ENCODE data around the gene PRPF6. TPM values are rescaled to one million over a fixed set of nuclear protein-coding genes. Genes with fewer than 3 reads are reported as not detected.

PRPF6 gene
- total RNA-seq, 2 experiments from 2014 or later = 50.6 to 51.3 TPM

- peak overlapping the region; percentile 56 for H3K4me3 ChIP-seq (ENCODE audit: low read length)
- H3K9me3 ChIP-seq (ENCODE audit: control insufficient read depth in 1 of 2, insufficient read depth in 1 of 2, low read length in 2 of 2) = no peaks in the 10 kb centered on the region
Observed at GRCh38 chr20:64063389-64064144, 82.6 kb downstream of the PRPF6 start.

GRCh38 chr20:64064145-64064698, 83.3 kb downstream of the PRPF6 start:
- Histone ChIP-seq H3K4me3 (ENCODE audit: low read length) (peak overlapping the region; percentile 56), H3K9me3 (ENCODE audit: control insufficient read depth in 1 of 2, insufficient read depth in 1 of 2, low read length in 2 of 2) (no peaks in the 10 kb centered on the region)

More at GRCh38 chr20:64063389-64064144, 82.6 kb downstream of the PRPF6 start:
- H3K4me3 Mint-ChIP-seq = peak overlapping the region; percentile 85
- ChIA-PET POLR2A (interaction anchor here (0.9 to 1.9 kb wide), 11 partner anchors 14 to 495 kb away, joined by 3 to 14 read pairs (median 4); partner anchors contain the start of genes LKAAEAR1, OPRL1, RGS19 and SAMD10), CTCF (interaction anchor here (1.5 to 1.9 kb wide), 2 partner anchors 19 to 25 kb away, joined by 6 to 15 read pairs; no protein-coding TSS in a partner anchor)
- intact Hi-C loops (cut with DNase I, micrococcal nuclease) = loop anchor here (1.0 to 10.0 kb wide), 7 partner anchors 15 to 409 kb away; partner anchors contain the start of genes RGS19 (in 2 of the 2), ARFRP1 (in 1 of the 2), DNAJC5 (in 1 of the 2) and PRPF6 (in 1 of the 2)
- H3K27me3 ChIP-seq (ENCODE audit: control insufficient read depth in 1 of 2, insufficient read depth in 2 of 2, low read length in 2 of 2) = no peaks in the 10 kb centered on the region
- peaks cover 44% of the 10 kb centered on the region for H3K4me1 Mint-ChIP-seq (ENCODE audit: low read depth)
- H3K4me1 ChIP-seq (ENCODE audit: insufficient read depth, low read length) = peaks cover 60% of the 10 kb centered on the region
- peak overlapping the region; percentile 48 for H3K27ac Mint-ChIP-seq
- H3K36me3 Mint-ChIP-seq (ENCODE audit: low read depth) = no peaks in the 10 kb centered on the region
- H3K9me3 Mint-ChIP-seq = no peaks in the 10 kb centered on the region
- DNase-seq (no peak), ATAC-seq (ENCODE audit: poor library complexity) (no peak)
- no peak overlapping the region for H3K27ac ChIP-seq (ENCODE audit: low read depth in 1 of 2, low read length in 2 of 2)
- no peaks in the 10 kb centered on the region for H3K36me3 ChIP-seq (ENCODE audit: insufficient read depth, low read length)
- TF ChIP-seq CTCF (IDR thresholded peaks at IDR 0.05) = no peak
- no peaks in the 10 kb centered on the region for H3K27me3 Mint-ChIP-seq

More at GRCh38 chr20:64064145-64064698, 83.3 kb downstream of the PRPF6 start:
- Histone ChIP-seq H3K36me3 (ENCODE audit: insufficient read depth, low read length) (no peaks in the 10 kb centered on the region), H3K27me3 (ENCODE audit: control insufficient read depth in 1 of 2, insufficient read depth in 2 of 2, low read length in 2 of 2) (no peaks in the 10 kb centered on the region), H3K27ac (ENCODE audit: low read depth in 1 of 2, low read length in 2 of 2) (no peak overlapping the region), H3K4me1 (ENCODE audit: insufficient read depth, low read length) (peaks cover 67% of the 10 kb centered on the region)
- no peak for ATAC-seq (ENCODE audit: poor library complexity)
- no peak for TF ChIP-seq CTCF (IDR thresholded peaks at IDR 0.05)
- ChIA-PET POLR2A (interaction anchor here (0.6 to 1.1 kb wide), 5 partner anchors 13 to 199 kb away, joined by 3 to 6 read pairs (median 3); partner anchors contain the start of genes RGS19, SAMD10 and TPD52L2), CTCF (no interaction called here)
- no peak for DNase-seq
- H3K9me3 Mint-ChIP-seq = no peaks in the 10 kb centered on the region
- H3K4me3 Mint-ChIP-seq = peak overlapping the region; percentile 85
- no peaks in the 10 kb centered on the region for H3K36me3 Mint-ChIP-seq (ENCODE audit: low read depth)
- H3K4me1 Mint-ChIP-seq (ENCODE audit: low read depth) = peaks cover 42% of the 10 kb centered on the region
- H3K27ac Mint-ChIP-seq = peak overlapping the region; percentile 48
- no peaks in the 10 kb centered on the region for H3K27me3 Mint-ChIP-seq
- intact Hi-C loops (cut with DNase I, micrococcal nuclease) = loop anchor here in 1 of 2 experiments (5.0 to 10.0 kb wide), 2 partner anchors 357 to 409 kb away; partner anchors contain the start of genes ARFRP1, RTEL1, STMN3 and ZGPAT
